Mucosa of gallbladder (tissue), 1 donor: Measurements from ENCODE around the gene BABAM1. TPM values are rescaled to one million over a fixed set of nuclear protein-coding genes. Genes with fewer than 3 reads are reported as not detected.
A peak's percentile ranks its signal among the peaks of the same experiment; 100 is the strongest.

ENCODE experiments used
- DNase-seq: peaks from one replicate; pipeline ENCODE4 v3.0.0-alpha.2; 2020; ENCODE audit warnings: low spot score
- total RNA-seq: library from RNA; stranded (reverse); gene quantifications from one replicate; pipeline ENCODE4 v1.2.1, GENCODE V29; 2021
- donor health status: DM: no; HTN: no; CAD: no.

The BABAM1 gene
- total RNA-seq, 1 donor from 2014 or later, result 70.5 TPM

GRCh38 chr19:17321655-17322489 is 54.6 kb downstream of the BABAM1 start:
- no peak for DNase-seq

- no peak for DNase-seq
Observed at GRCh38 chr19:17322854-17323253, 55.6 kb downstream of the BABAM1 start.

- no peak for DNase-seq
Observed at GRCh38 chr19:17323300-17323963, 56.2 kb downstream of the BABAM1 start.

GRCh38 chr19:17323964-17324332 is 56.7 kb downstream of the BABAM1 start:
- DNase-seq, result no peak

- no peak for DNase-seq
Observed at GRCh38 chr19:17324357-17325114, 57.3 kb downstream of the BABAM1 start.

GRCh38 chr19:17325133-17325532 is 57.9 kb downstream of the BABAM1 start:
- DNase-seq, result no peak

GRCh38 chr19:17325881-17326594 is 58.8 kb downstream of the BABAM1 start:
- no peak for DNase-seq

GRCh38 chr19:17326595-17326966 is 59.3 kb downstream of the BABAM1 start:
- no peak for DNase-seq

- no peak for DNase-seq
Observed at GRCh38 chr19:17327068-17327653, 59.9 kb downstream of the BABAM1 start.

- peak; percentile 76 for DNase-seq
Observed at GRCh38 chr19:17327654-17328516, 60.6 kb downstream of the BABAM1 start.

Other genes starting within 250 kb of the BABAM1 start
- 2.9 TPM for gene CPAMD8, start 240.6 kb upstream of the BABAM1 start, total RNA-seq
- gene HAUS8, start 192.0 kb upstream of the BABAM1 start, total RNA-seq, result 10.8 TPM
- 75.0 TPM for gene MYO9B, start 191.7 kb upstream of the BABAM1 start, total RNA-seq
- 28.0 TPM for gene USE1, start 52.1 kb upstream of the BABAM1 start, total RNA-seq
- 47.8 TPM for gene OCEL1, start 41.2 kb upstream of the BABAM1 start, total RNA-seq
- gene NR2F6, start 21.5 kb upstream of the BABAM1 start, total RNA-seq, result 46.3 TPM
- 4.3 TPM for gene USHBP1, start 2.7 kb upstream of the BABAM1 start, total RNA-seq
- gene ANKLE1, start 14.5 kb downstream of the BABAM1 start, total RNA-seq, result 0.83 TPM
- 20.1 TPM for gene ABHD8, start 36.0 kb downstream of the BABAM1 start, total RNA-seq
- gene MRPL34, start 38.4 kb downstream of the BABAM1 start, total RNA-seq, result 102 TPM
- 37.9 TPM for gene DDA1, start 42.1 kb downstream of the BABAM1 start, total RNA-seq
- 33.2 TPM for gene ANO8, start 67.4 kb downstream of the BABAM1 start, total RNA-seq
- 24.7 TPM for gene GTPBP3, start 70.1 kb downstream of the BABAM1 start, total RNA-seq
- gene PLVAP, start 109.9 kb downstream of the BABAM1 start, total RNA-seq, result 166 TPM
- 1.0 TPM for gene CCDC194, start 126.8 kb downstream of the BABAM1 start, total RNA-seq
- gene BST2, start 138.2 kb downstream of the BABAM1 start, total RNA-seq, result 90.6 TPM
- gene MVB12A, start 152.6 kb downstream of the BABAM1 start, total RNA-seq, result 61.2 TPM
- gene TMEM221, start 181.2 kb downstream of the BABAM1 start, total RNA-seq, result 0.37 TPM
- not detected for gene NXNL1, start 193.5 kb downstream of the BABAM1 start, total RNA-seq
- gene SLC27A1, start 203.1 kb downstream of the BABAM1 start, total RNA-seq, result 37.1 TPM
- 93.0 TPM for gene PGLS, start 244.2 kb downstream of the BABAM1 start, total RNA-seq